Dendritic cell treated with granulocyte-macrophage colony-stimulating factor and Interleukin-4, amounts not matched to agents 40 ng/mL and 50 ng/mL, for 4 days (primary cell): Measurements from ENCODE around the gene PFKFB2.

Source experiments
- H3K27ac Mint-ChIP-seq: one replicate; pipeline ENCODE4 v1.8.0; 2022; ENCODE audit warnings: mild to moderate bottlenecking, mixed read lengths
- H3K27me3 Mint-ChIP-seq: one replicate; pipeline ENCODE4 v1.8.0; 2022; ENCODE audit warnings: mild to moderate bottlenecking, mixed read lengths
- H3K36me3 Mint-ChIP-seq: one replicate; pipeline ENCODE4 v1.8.0; 2022; ENCODE audit warnings: low read depth, mixed read lengths
- H3K4me1 Mint-ChIP-seq: one replicate; pipeline ENCODE4 v1.8.0; 2022; ENCODE audit warnings: low read depth, mixed read lengths
- H3K4me3 Mint-ChIP-seq: one replicate; pipeline ENCODE4 v1.8.0; 2022; ENCODE audit warnings: mild to moderate bottlenecking, moderate library complexity, mixed read lengths
- H3K9me3 Mint-ChIP-seq: one replicate; pipeline ENCODE4 v1.8.0; 2022; ENCODE audit warnings: mixed read lengths
- intact Hi-C: fragments of 100-400 bp; cut with micrococcal nuclease; formaldehyde crosslinking; loops from one replicate; pipeline ENCODE4 v1.15.0; 2022

The PFKFB2 gene

GRCh38 chr1:207055386-207056001 is 2.4 kb downstream of the PFKFB2 start:
- Mint-ChIP-seq H3K9me3 (no peaks in the 10 kb centered on the region), H3K4me1 (peaks cover 36% of the 10 kb centered on the region), H3K27ac (no peak overlapping the region), H3K36me3 (peaks cover 48% of the 10 kb centered on the region), H3K4me3 (no peak overlapping the region), H3K27me3 (no peaks in the 10 kb centered on the region)
- intact Hi-C loops = no loop called here

- no peaks in the 10 kb centered on the region for H3K9me3 Mint-ChIP-seq
- H3K27me3 Mint-ChIP-seq = no peaks in the 10 kb centered on the region
- intact Hi-C loops = no loop called here
- peaks cover 28% of the 10 kb centered on the region for H3K4me1 Mint-ChIP-seq
- no peak overlapping the region for H3K27ac Mint-ChIP-seq
- peaks cover 54% of the 10 kb centered on the region for H3K36me3 Mint-ChIP-seq
- H3K4me3 Mint-ChIP-seq = no peak overlapping the region
These were observed 3.6 kb downstream of the PFKFB2 start for GRCh38 chr1:207056673-207057072.

GRCh38 chr1:207058252-207058651 is 5.2 kb downstream of the PFKFB2 start:
- Mint-ChIP-seq H3K4me3 (no peak overlapping the region), H3K9me3 (no peaks in the 10 kb centered on the region), H3K36me3 (peaks cover 65% of the 10 kb centered on the region), H3K4me1 (peaks cover 25% of the 10 kb centered on the region), H3K27me3 (no peaks in the 10 kb centered on the region), H3K27ac (no peak overlapping the region)
- intact Hi-C loops = no loop called here

GRCh38 chr1:207058878-207059867 is 6.1 kb downstream of the PFKFB2 start:
- Mint-ChIP-seq H3K4me3 (no peak overlapping the region), H3K4me1 (peaks cover 17% of the 10 kb centered on the region), H3K27ac (no peak overlapping the region), H3K36me3 (peaks cover 71% of the 10 kb centered on the region), H3K9me3 (no peaks in the 10 kb centered on the region), H3K27me3 (no peaks in the 10 kb centered on the region)
- intact Hi-C loops = no loop called here

- Mint-ChIP-seq H3K4me1 (peaks cover 10% of the 10 kb centered on the region), H3K27me3 (no peaks in the 10 kb centered on the region), H3K36me3 (peaks cover 75% of the 10 kb centered on the region), H3K27ac (no peak overlapping the region), H3K4me3 (no peak overlapping the region), H3K9me3 (no peaks in the 10 kb centered on the region)
- intact Hi-C loops = no loop called here
These were observed 6.8 kb downstream of the PFKFB2 start for GRCh38 chr1:207059881-207060280.

- no peaks in the 10 kb centered on the region for H3K27me3 Mint-ChIP-seq
- H3K9me3 Mint-ChIP-seq = no peaks in the 10 kb centered on the region
- no peak overlapping the region for H3K27ac Mint-ChIP-seq
- intact Hi-C loops = no loop called here
- peaks cover 6% of the 10 kb centered on the region for H3K4me1 Mint-ChIP-seq
- peaks cover 78% of the 10 kb centered on the region for H3K36me3 Mint-ChIP-seq
- H3K4me3 Mint-ChIP-seq = no peak overlapping the region
These were observed 7.5 kb downstream of the PFKFB2 start for GRCh38 chr1:207060596-207060995.

GRCh38 chr1:207062058-207062457 is 9.0 kb downstream of the PFKFB2 start:
- H3K36me3 Mint-ChIP-seq = peaks cover 82% of the 10 kb centered on the region
- H3K9me3 Mint-ChIP-seq = no peaks in the 10 kb centered on the region
- H3K27me3 Mint-ChIP-seq = no peaks in the 10 kb centered on the region
- no peak overlapping the region for H3K4me3 Mint-ChIP-seq
- H3K4me1 Mint-ChIP-seq = peaks cover 6% of the 10 kb centered on the region
- intact Hi-C loops = no loop called here
- no peak overlapping the region for H3K27ac Mint-ChIP-seq

GRCh38 chr1:207063014-207063413 is 9.9 kb downstream of the PFKFB2 start:
- intact Hi-C loops = no loop called here
- no peaks in the 10 kb centered on the region for H3K27me3 Mint-ChIP-seq
- H3K4me1 Mint-ChIP-seq = peaks cover 6% of the 10 kb centered on the region
- H3K36me3 Mint-ChIP-seq = peaks cover 91% of the 10 kb centered on the region
- H3K4me3 Mint-ChIP-seq = no peak overlapping the region
- no peak overlapping the region for H3K27ac Mint-ChIP-seq
- no peaks in the 10 kb centered on the region for H3K9me3 Mint-ChIP-seq

GRCh38 chr1:207064561-207064960 is 11.5 kb downstream of the PFKFB2 start:
- H3K27ac Mint-ChIP-seq = no peak overlapping the region
- no peaks in the 10 kb centered on the region for H3K27me3 Mint-ChIP-seq
- intact Hi-C loops = no loop called here
- peaks cover 13% of the 10 kb centered on the region for H3K4me1 Mint-ChIP-seq
- H3K36me3 Mint-ChIP-seq = peaks cover 99% of the 10 kb centered on the region
- H3K9me3 Mint-ChIP-seq = no peaks in the 10 kb centered on the region
- H3K4me3 Mint-ChIP-seq = no peak overlapping the region

- Mint-ChIP-seq H3K4me3 (no peak overlapping the region), H3K27ac (no peak overlapping the region), H3K27me3 (no peaks in the 10 kb centered on the region), H3K4me1 (peaks cover 18% of the 10 kb centered on the region), H3K36me3 (peaks cover 97% of the 10 kb centered on the region), H3K9me3 (no peaks in the 10 kb centered on the region)
- intact Hi-C loops = no loop called here
These were observed 14.1 kb downstream of the PFKFB2 start for GRCh38 chr1:207067185-207067584.

- H3K9me3 Mint-ChIP-seq = no peaks in the 10 kb centered on the region
- H3K4me3 Mint-ChIP-seq = no peak overlapping the region
- H3K4me1 Mint-ChIP-seq = peaks cover 18% of the 10 kb centered on the region
- H3K36me3 Mint-ChIP-seq = peaks cover 97% of the 10 kb centered on the region
- no peaks in the 10 kb centered on the region for H3K27me3 Mint-ChIP-seq
- H3K27ac Mint-ChIP-seq = no peak overlapping the region
- intact Hi-C loops = no loop called here
These were observed 14.6 kb downstream of the PFKFB2 start for GRCh38 chr1:207067665-207068064.

- intact Hi-C loops = no loop called here
- no peaks in the 10 kb centered on the region for H3K9me3 Mint-ChIP-seq
- no peak overlapping the region for H3K27ac Mint-ChIP-seq
- H3K4me3 Mint-ChIP-seq = no peak overlapping the region
- no peaks in the 10 kb centered on the region for H3K27me3 Mint-ChIP-seq
- H3K36me3 Mint-ChIP-seq = peaks cover 92% of the 10 kb centered on the region
- peaks cover 18% of the 10 kb centered on the region for H3K4me1 Mint-ChIP-seq
These were observed 16.0 kb downstream of the PFKFB2 start for GRCh38 chr1:207069061-207069460.

- Mint-ChIP-seq H3K4me1 (peaks cover 18% of the 10 kb centered on the region), H3K27ac (no peak overlapping the region), H3K9me3 (no peaks in the 10 kb centered on the region), H3K27me3 (no peaks in the 10 kb centered on the region), H3K36me3 (peaks cover 89% of the 10 kb centered on the region), H3K4me3 (no peak overlapping the region)
- intact Hi-C loops = loop anchor here (10.0 kb wide), 1 partner anchor 135 kb away; no protein-coding TSS in a partner anchor
These were observed 16.9 kb downstream of the PFKFB2 start for GRCh38 chr1:207069858-207070506.

- Mint-ChIP-seq H3K4me1 (peaks cover 18% of the 10 kb centered on the region), H3K9me3 (no peaks in the 10 kb centered on the region), H3K4me3 (no peak overlapping the region), H3K27ac (no peak overlapping the region), H3K27me3 (no peaks in the 10 kb centered on the region), H3K36me3 (peaks cover 86% of the 10 kb centered on the region)
- intact Hi-C loops = loop anchor here (10.0 kb wide), 1 partner anchor 136 kb away; no protein-coding TSS in a partner anchor
These were observed 17.7 kb downstream of the PFKFB2 start for GRCh38 chr1:207070811-207071210.
